ENCODE results near the gene NT5C1A. TPM values are rescaled to one million over a fixed set of nuclear protein-coding genes. Genes with fewer than 3 reads are reported as not detected.

Gene NT5C1A
- total RNA-seq, 2 experiments from 2014 or later: 0.21 TPM; not detected in 1

DNA sequence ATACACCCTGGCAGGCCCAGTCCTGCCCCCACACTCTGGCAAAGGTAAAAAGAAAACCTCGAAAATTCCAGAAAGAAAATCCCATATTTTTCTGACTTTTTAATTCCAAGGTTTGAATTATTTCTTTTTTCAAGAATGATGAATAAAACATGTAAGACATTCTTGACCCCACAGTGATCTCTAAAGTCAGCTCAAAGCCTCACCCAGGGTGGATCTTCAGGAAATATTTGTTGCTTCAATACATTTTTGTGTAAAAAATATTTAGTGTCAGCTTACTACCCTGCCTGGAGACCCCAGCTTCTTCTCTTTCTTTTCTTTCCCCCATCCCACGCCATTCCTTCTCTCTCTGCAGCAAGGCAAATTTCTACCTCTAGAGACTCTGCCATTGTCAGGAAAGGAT lies 7.0 kb upstream of the NT5C1A start:
- H3K9me3 Mint-ChIP-seq (ENCODE audit: low read depth): no peaks in the 10 kb centered on the region
- no peak for ATAC-seq
- peaks cover 16% of the 10 kb centered on the region for H3K4me1 Mint-ChIP-seq
- ChIA-PET CTCF (interaction anchor here (1.1 to 3.1 kb wide), 2 partner anchors 8 to 21 kb away, joined by 3 to 17 read pairs; no protein-coding TSS in a partner anchor), POLR2A (no interaction called here)
- no peak overlapping the region for H3K4me3 Mint-ChIP-seq
- no peak overlapping the region for H3K27ac Mint-ChIP-seq
- H3K36me3 Mint-ChIP-seq (ENCODE audit: low read depth): peaks cover 1% of the 10 kb centered on the region
- DNase-seq: no peak
- intact Hi-C loops (cut with DNase I, micrococcal nuclease): no loop called here
- peaks cover 10% of the 10 kb centered on the region for H3K27me3 Mint-ChIP-seq

- no peak overlapping the region for H3K4me3 Mint-ChIP-seq
- intact Hi-C loops (cut with DNase I, micrococcal nuclease): no loop called here
- no peak for DNase-seq
- no peak overlapping the region for H3K27ac Mint-ChIP-seq
- peaks cover 1% of the 10 kb centered on the region for H3K36me3 Mint-ChIP-seq (ENCODE audit: low read depth)
- peaks cover 13% of the 10 kb centered on the region for H3K4me1 Mint-ChIP-seq
- POLR2A ChIA-PET: no interaction called here
- peaks cover 7% of the 10 kb centered on the region for H3K27me3 Mint-ChIP-seq
- no peak for ATAC-seq
- CTCF ChIA-PET: interaction anchor here (1.0 to 1.6 kb wide), 4 partner anchors 9 to 71 kb away, joined by 3 to 7 read pairs (median 4); no protein-coding TSS in a partner anchor
- no peaks in the 10 kb centered on the region for H3K9me3 Mint-ChIP-seq (ENCODE audit: low read depth)
These were observed 5.7 kb upstream of the NT5C1A start for GRCh38 chr1:39677645-39678044.

- ATAC-seq (no peak), DNase-seq (no peak)
- no peak overlapping the region for H3K27ac Mint-ChIP-seq
- ChIA-PET CTCF (interaction anchor here (0.6 to 1.6 kb wide), 5 partner anchors 8 to 225 kb away, joined by 3 to 7 read pairs (median 4); no protein-coding TSS in a partner anchor), POLR2A (no interaction called here)
- H3K36me3 Mint-ChIP-seq (ENCODE audit: low read depth): no peaks in the 10 kb centered on the region
- H3K4me3 Mint-ChIP-seq: no peak overlapping the region
- intact Hi-C loops (cut with DNase I, micrococcal nuclease): no loop called here
- peaks cover 7% of the 10 kb centered on the region for H3K27me3 Mint-ChIP-seq
- H3K4me1 Mint-ChIP-seq: peaks cover 14% of the 10 kb centered on the region
- H3K9me3 Mint-ChIP-seq (ENCODE audit: low read depth): no peaks in the 10 kb centered on the region
These were observed 5.1 kb upstream of the NT5C1A start for GRCh38 chr1:39676948-39677548.

GRCh38 chr1:39675220-39675619 lies 3.3 kb upstream of the NT5C1A start:
- DNase-seq (no peak), ATAC-seq (no peak)
- intact Hi-C loops (cut with DNase I, micrococcal nuclease): no loop called here
- Mint-ChIP-seq H3K4me3 (no peak overlapping the region), H3K27me3 (peaks cover 16% of the 10 kb centered on the region), H3K9me3 (ENCODE audit: low read depth) (no peaks in the 10 kb centered on the region), H3K27ac (no peak overlapping the region), H3K4me1 (peaks cover 4% of the 10 kb centered on the region), H3K36me3 (ENCODE audit: low read depth) (no peaks in the 10 kb centered on the region)
- ChIA-PET CTCF (interaction anchor here (0.5 to 10.9 kb wide), 6 partner anchors 19 to 829 kb away, joined by 3 to 177 read pairs (median 3); no protein-coding TSS in a partner anchor), POLR2A (no interaction called here)

GRCh38 chr1:39673215-39673614 lies 1.3 kb upstream of the NT5C1A start:
- POLR2A ChIA-PET: no interaction called here
- no peak overlapping the region for H3K27ac Mint-ChIP-seq
- H3K27me3 Mint-ChIP-seq: peaks cover 25% of the 10 kb centered on the region
- H3K9me3 Mint-ChIP-seq (ENCODE audit: low read depth): no peaks in the 10 kb centered on the region
- peaks cover 4% of the 10 kb centered on the region for H3K4me1 Mint-ChIP-seq
- no peaks in the 10 kb centered on the region for H3K36me3 Mint-ChIP-seq (ENCODE audit: low read depth)
- ATAC-seq (no peak), DNase-seq (no peak)
- CTCF ChIA-PET: interaction anchor here (0.8 to 10.9 kb wide), 13 partner anchors 8 to 481 kb away, joined by 3 to 177 read pairs (median 4); no protein-coding TSS in a partner anchor
- intact Hi-C loops (cut with DNase I, micrococcal nuclease): no loop called here
- H3K4me3 Mint-ChIP-seq: no peak overlapping the region

DNA sequence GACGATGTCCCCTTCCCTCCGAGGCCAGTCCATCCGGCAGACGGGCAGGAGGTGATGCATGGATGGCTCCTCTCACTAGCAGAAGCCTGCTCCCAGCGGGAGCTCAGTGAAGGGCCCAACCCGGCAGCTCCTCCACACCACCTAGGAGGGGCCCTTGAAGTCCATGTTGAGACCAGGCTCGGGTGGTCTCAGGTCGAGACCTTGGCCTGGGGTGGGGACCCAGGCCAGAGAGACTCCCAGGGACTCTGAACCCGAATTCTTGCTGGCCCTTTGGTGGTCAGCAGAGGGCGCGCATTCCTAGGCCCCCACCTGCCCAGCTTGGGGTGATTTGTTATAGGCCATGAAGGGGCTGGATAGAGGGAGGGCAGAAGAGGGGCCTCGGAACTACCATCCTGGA lies 642 bp upstream of the NT5C1A start:
- Mint-ChIP-seq H3K27me3 (peaks cover 27% of the 10 kb centered on the region), H3K9me3 (ENCODE audit: low read depth) (no peaks in the 10 kb centered on the region), H3K27ac (no peak overlapping the region), H3K36me3 (ENCODE audit: low read depth) (no peaks in the 10 kb centered on the region), H3K4me3 (peak overlapping the region; percentile 31), H3K4me1 (peaks cover 7% of the 10 kb centered on the region)
- ChIA-PET CTCF (interaction anchor here (0.5 to 10.9 kb wide), 15 partner anchors 9 to 1383 kb away, joined by 3 to 177 read pairs (median 4); partner anchors contain the start of gene HPCAL4), POLR2A (no interaction called here)
- intact Hi-C loops (cut with DNase I, micrococcal nuclease): loop anchor here in 1 of 2 experiments (1.0 kb wide), 1 partner anchor 48 kb away; no protein-coding TSS in a partner anchor
- peak; percentile 39 for ATAC-seq
- DNase-seq: peak; percentile 59

GRCh38 chr1:39671433-39671792 lies 494 bp downstream of the NT5C1A start:
- ChIA-PET POLR2A (interaction anchor here (1.0 to 1.3 kb wide), 2 partner anchors 18 to 20 kb away, joined by 3 to 4 read pairs; partner anchors contain the start of gene HPCAL4), CTCF (interaction anchor here (1.0 to 10.9 kb wide), 7 partner anchors 9 to 124 kb away, joined by 3 to 177 read pairs (median 5); no protein-coding TSS in a partner anchor)
- Mint-ChIP-seq H3K9me3 (ENCODE audit: low read depth) (no peaks in the 10 kb centered on the region), H3K36me3 (ENCODE audit: low read depth) (no peaks in the 10 kb centered on the region), H3K4me1 (peaks cover 18% of the 10 kb centered on the region), H3K27me3 (peaks cover 28% of the 10 kb centered on the region), H3K27ac (no peak overlapping the region), H3K4me3 (no peak overlapping the region)
- intact Hi-C loops (cut with DNase I, micrococcal nuclease): no loop called here
- DNase-seq: no peak
- ATAC-seq: no peak

GRCh38 chr1:39670689-39671088 lies 1.2 kb downstream of the NT5C1A start:
- DNase-seq (no peak), ATAC-seq (no peak)
- H3K36me3 Mint-ChIP-seq (ENCODE audit: low read depth): no peaks in the 10 kb centered on the region
- no peaks in the 10 kb centered on the region for H3K9me3 Mint-ChIP-seq (ENCODE audit: low read depth)
- H3K4me3 Mint-ChIP-seq: no peak overlapping the region
- intact Hi-C loops (cut with DNase I, micrococcal nuclease): no loop called here
- H3K4me1 Mint-ChIP-seq: peaks cover 24% of the 10 kb centered on the region
- H3K27ac Mint-ChIP-seq: no peak overlapping the region
- ChIA-PET CTCF (interaction anchor here (1.0 to 10.9 kb wide), 10 partner anchors 9 to 124 kb away, joined by 3 to 177 read pairs (median 5); no protein-coding TSS in a partner anchor), POLR2A (interaction anchor here (1.0 to 1.3 kb wide), 2 partner anchors 19 to 21 kb away, joined by 3 to 4 read pairs; partner anchors contain the start of gene HPCAL4)
- H3K27me3 Mint-ChIP-seq: peaks cover 31% of the 10 kb centered on the region

GRCh38 chr1:39668894-39669293 lies 3.0 kb downstream of the NT5C1A start:
- H3K4me1 Mint-ChIP-seq: peaks cover 24% of the 10 kb centered on the region
- H3K4me3 Mint-ChIP-seq: no peak overlapping the region
- CTCF ChIA-PET: interaction anchor here (0.7 to 10.9 kb wide), 7 partner anchors 9 to 62 kb away, joined by 3 to 177 read pairs (median 5); no protein-coding TSS in a partner anchor
- H3K9me3 Mint-ChIP-seq (ENCODE audit: low read depth): no peaks in the 10 kb centered on the region
- peaks cover 31% of the 10 kb centered on the region for H3K27me3 Mint-ChIP-seq
- ATAC-seq (no peak), DNase-seq (no peak)
- no peaks in the 10 kb centered on the region for H3K36me3 Mint-ChIP-seq (ENCODE audit: low read depth)
- H3K27ac Mint-ChIP-seq: no peak overlapping the region
- intact Hi-C loops (cut with DNase I, micrococcal nuclease): loop anchor here in 1 of 2 experiments (5.0 kb wide), 2 partner anchors 53 to 68 kb away; partner anchors contain the start of gene PPIE
- POLR2A ChIA-PET: no interaction called here

DNA sequence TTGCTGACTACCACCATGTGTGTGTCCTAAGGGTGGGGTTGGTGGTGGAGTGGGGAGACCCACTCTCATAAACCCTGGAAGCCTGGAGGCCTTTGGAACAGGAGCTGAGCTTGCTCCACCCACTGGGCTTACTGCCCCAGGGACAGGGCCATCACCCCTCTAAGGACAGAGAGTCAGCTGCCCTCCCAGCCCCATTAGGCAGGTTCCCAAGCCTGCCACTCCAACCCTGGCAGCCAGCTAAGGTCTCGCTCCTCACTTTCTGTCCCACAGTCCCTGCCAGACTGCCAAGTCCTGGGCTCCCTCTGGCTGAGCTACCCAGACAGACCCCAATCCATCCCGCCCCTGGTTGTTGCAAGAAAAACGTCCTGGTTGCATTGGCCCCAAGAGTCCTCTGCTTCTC lies 3.8 kb downstream of the NT5C1A start:
- Mint-ChIP-seq H3K9me3 (ENCODE audit: low read depth) (no peaks in the 10 kb centered on the region), H3K36me3 (ENCODE audit: low read depth) (no peaks in the 10 kb centered on the region), H3K27ac (no peak overlapping the region), H3K27me3 (peaks cover 32% of the 10 kb centered on the region), H3K4me1 (peaks cover 24% of the 10 kb centered on the region), H3K4me3 (no peak overlapping the region)
- ChIA-PET CTCF (interaction anchor here (2.9 to 10.9 kb wide), 2 partner anchors 12 to 13 kb away, joined by 10 to 177 read pairs; no protein-coding TSS in a partner anchor), POLR2A (no interaction called here)
- no peak for ATAC-seq
- no peak for DNase-seq
- intact Hi-C loops (cut with DNase I, micrococcal nuclease): loop anchor here in 1 of 2 experiments (5.0 kb wide), 2 partner anchors 54 to 69 kb away; partner anchors contain the start of gene PPIE

DNA sequence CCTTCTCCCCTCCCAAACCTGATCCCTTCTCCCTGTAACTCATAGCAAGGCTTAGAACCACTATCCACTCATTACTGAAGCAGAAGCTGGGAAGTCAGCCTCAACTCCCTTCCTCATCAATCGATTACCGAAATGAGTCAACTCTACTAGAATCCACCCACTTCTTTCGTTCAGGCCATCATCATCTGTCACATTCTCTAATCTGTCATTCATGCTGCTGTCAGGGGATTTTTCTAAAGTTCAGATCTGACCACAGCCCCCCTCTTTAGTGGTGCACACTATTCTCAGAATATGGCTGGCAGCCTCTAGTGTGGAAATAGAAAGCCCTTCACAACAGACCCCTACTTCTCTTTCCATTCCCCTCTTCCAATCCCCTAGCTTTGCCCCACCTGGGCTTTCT lies 5.1 kb downstream of the NT5C1A start:
- Mint-ChIP-seq H3K9me3 (ENCODE audit: low read depth) (no peaks in the 10 kb centered on the region), H3K4me1 (peaks cover 20% of the 10 kb centered on the region), H3K36me3 (ENCODE audit: low read depth) (no peaks in the 10 kb centered on the region), H3K27ac (peak overlapping the region; percentile 77), H3K27me3 (peaks cover 26% of the 10 kb centered on the region), H3K4me3 (peak overlapping the region; percentile 20)
- peak; percentile 64 for DNase-seq
- peak; percentile 86 for ATAC-seq
- POLR2A ChIA-PET: interaction anchor here (1.2 kb wide), 1 partner anchor 13 kb away, joined by 3 read pairs; no protein-coding TSS in a partner anchor
- intact Hi-C loops (cut with DNase I, micrococcal nuclease): loop anchor here (1.0 to 5.0 kb wide), 7 partner anchors 24 to 482 kb away; partner anchors contain the start of genes HPCAL4 (in 2 of the 2) and PPIE (in 1 of the 2)
- CTCF ChIA-PET: interaction anchor here (1.0 to 10.9 kb wide), 9 partner anchors 11 to 122 kb away, joined by 3 to 177 read pairs (median 5); partner anchors contain the start of genes HPCAL4 and PPIE

Measured in activated CD4-positive, alpha-beta T cell treated with anti-CD3 and anti-CD28 coated beads for 36 hours (primary cell).